OCI-LY7 (cell line): ENCODE results near the gene TRIO. TPM values are rescaled to one million over a fixed set of nuclear protein-coding genes. Genes with fewer than 3 reads are reported as not detected.

Experiments used
- BruUV-seq: library from RNA; stranded (reverse); fragments of 400-500 nt; replicated peaks from 2 replicates; lab custom pipeline; 2021; lab: Mats Ljungman, UMichigan
- CTCF ChIA-PET: fragments of 300-600 bp; sonication (Branson Sonifier 250); formaldehyde crosslinking; loops from one replicate; lab custom pipeline; 2022; ENCODE audit warnings: antibody characterized with exemption; ENCODE audit not compliant: unreplicated experiment; lab: Charles Lee
- POLR2A ChIA-PET: fragments of 300-600 bp; sonication (Branson Sonifier 250); formaldehyde crosslinking; loops from one replicate; lab custom pipeline; 2022; ENCODE audit warnings: antibody characterized with exemption; lab: Charles Lee
- DNase-seq: peaks from one replicate; pipeline ENCODE4 v3.0.0-alpha.2; 2015; ENCODE audit warnings: low spot score
- H2AFZ ChIP-seq: fragments of 200-600 bp; sonication (generic), shearing (Covaris generic); 2 replicates; pipeline ENCODE4 v1.6.1; 2014; ENCODE audit warnings: mild to moderate bottlenecking, antibody characterized with exemption, low read length, moderate library complexity
- H3K27ac ChIP-seq: fragments of 200-600 bp; sonication (generic); 2 replicates; pipeline ENCODE4 v1.5.1; 2014; ENCODE audit warnings: mixed run types, low read depth, mild to moderate bottlenecking, moderate library complexity, low read length, inconsistent platforms; ENCODE audit not compliant: poor library complexity, severe bottlenecking
- H3K36me3 ChIP-seq: fragments of 200-600 bp; sonication (generic); 2 replicates; pipeline ENCODE4 v1.6.1; 2014; ENCODE audit warnings: mild to moderate bottlenecking, antibody characterized with exemption, low read length, moderate library complexity, mixed read lengths; ENCODE audit not compliant: insufficient read depth
- H3K4me1 ChIP-seq: fragments of 200-600 bp; sonication (generic); 2 replicates; pipeline ENCODE4 v1.5.1; 2014; ENCODE audit warnings: mild to moderate bottlenecking, low read length; ENCODE audit not compliant: insufficient read depth, poor library complexity, severe bottlenecking
- H3K4me2 ChIP-seq: fragments of 200-600 bp; sonication (generic); 2 replicates; pipeline ENCODE4 v1.6.1; 2014; ENCODE audit warnings: mild to moderate bottlenecking, low read length
- H3K4me3 ChIP-seq: fragments of 200-600 bp; sonication (generic); 2 replicates; pipeline ENCODE4 v1.5.1; 2014; ENCODE audit warnings: mild to moderate bottlenecking, low read depth, low read length; ENCODE audit not compliant: poor library complexity, severe bottlenecking
- H3K79me2 ChIP-seq: fragments of 200-600 bp; sonication (generic); 2 replicates; pipeline ENCODE4 v1.6.1; 2016; ENCODE audit warnings: low read depth, mild to moderate bottlenecking, low read length, moderate library complexity, mixed read lengths; ENCODE audit not compliant: insufficient read depth
- H3K9me2 ChIP-seq: fragments of 200-600 bp; sonication (generic); 2 replicates; pipeline ENCODE4 v1.6.1; 2016; ENCODE audit warnings: mild to moderate bottlenecking, low read length, mixed read lengths; ENCODE audit not compliant: insufficient read depth
- H3K9me3 ChIP-seq: fragments of 200-600 bp; sonication (generic); 2 replicates; pipeline ENCODE4 v1.6.1; 2014; ENCODE audit warnings: mild to moderate bottlenecking, mixed run types, low read length, mixed read lengths
- H4K20me1 ChIP-seq: fragments of 200-600 bp; sonication (generic); 2 replicates; pipeline ENCODE4 v1.6.1; 2014; ENCODE audit warnings: mild to moderate bottlenecking, antibody characterized with exemption, low read length, moderate library complexity, mixed read lengths; ENCODE audit not compliant: insufficient read depth
- CTCF ChIP-seq: fragments of 200-600 bp; sonication (generic); conservative IDR thresholded peaks from 2 replicates; pipeline ENCODE4 v1.5.1; 2014; ENCODE audit warnings: mild to moderate bottlenecking, antibody characterized with exemption, low read length, moderate library complexity, mixed read lengths
- EZH2phosphoT487 ChIP-seq: fragments of 200-600 bp; sonication (generic); IDR thresholded peaks from 2 replicates; pipeline ENCODE4 v1.6.1; 2018; ENCODE audit warnings: low read depth, borderline replicate concordance, mild to moderate bottlenecking, mixed run types, antibody characterized with exemption, low read length, moderate library complexity, mixed read lengths
- intact Hi-C: fragments of 100-400 bp; cut with micrococcal nuclease; formaldehyde crosslinking; loops from one replicate; pipeline ENCODE4 v1.10.0; 2022; ENCODE audit not compliant: unreplicated experiment
- total RNA-seq, 2 experiments: library from RNA; depleted of rRNA in 1 of 2; stranded (reverse); fragments of >200 nt in 1 of 2; shearing (Covaris generic) in 1 of 2; gene quantifications; 2 replicates each; pipeline ENCODE4 v1.2.3, GENCODE V29; 2014 to 2022

The TRIO gene
- total RNA-seq, 2 experiments from 2014 or later, result 35.8 to 55.1 TPM

- ChIA-PET CTCF (no interaction called here), POLR2A (no interaction called here)
- Histone ChIP-seq H3K79me2 (no peaks in the 10 kb centered on the region), H3K4me3 (no peak overlapping the region), H3K4me1 (no peaks in the 10 kb centered on the region), H3K9me2 (no peaks in the 10 kb centered on the region), H3K36me3 (no peaks in the 10 kb centered on the region), H2AFZ (no peak overlapping the region), H3K27ac (no peak overlapping the region), H4K20me1 (no peaks in the 10 kb centered on the region), H3K4me2 (no peak overlapping the region), H3K9me3 (no peaks in the 10 kb centered on the region)
- no peak for TF ChIP-seq CTCF
- no peak for TF ChIP-seq EZH2phosphoT487
- no peak for DNase-seq
- no TSS peak for BruUV-seq
- intact Hi-C loops, result no loop called here
These were observed 270.9 kb downstream of the TRIO start for GRCh38 chr5:14414007-14414406.

GRCh38 chr5:14414656-14415023, 271.5 kb downstream of the TRIO start:
- no peak for DNase-seq
- Histone ChIP-seq H4K20me1 (no peaks in the 10 kb centered on the region), H3K4me1 (no peaks in the 10 kb centered on the region), H2AFZ (no peak overlapping the region), H3K9me3 (no peaks in the 10 kb centered on the region), H3K79me2 (no peaks in the 10 kb centered on the region), H3K4me3 (no peak overlapping the region), H3K4me2 (no peak overlapping the region), H3K36me3 (no peaks in the 10 kb centered on the region), H3K9me2 (no peaks in the 10 kb centered on the region), H3K27ac (no peak overlapping the region)
- POLR2A ChIA-PET, result interaction anchor here (0.6 kb wide), 1 partner anchor 75 kb away, joined by 3 read pairs; no protein-coding TSS in a partner anchor
- intact Hi-C loops, result no loop called here
- CTCF ChIA-PET, result no interaction called here
- no peak for TF ChIP-seq CTCF
- TF ChIP-seq EZH2phosphoT487, result no peak
- no TSS peak for BruUV-seq

- intact Hi-C loops, result no loop called here
- H3K4me3 ChIP-seq, result no peak overlapping the region
- DNase-seq, result no peak
- H3K9me2 ChIP-seq, result no peaks in the 10 kb centered on the region
- H3K4me1 ChIP-seq, result no peaks in the 10 kb centered on the region
- no peaks in the 10 kb centered on the region for H3K36me3 ChIP-seq
- no peaks in the 10 kb centered on the region for H4K20me1 ChIP-seq
- H3K27ac ChIP-seq, result no peak overlapping the region
- H3K79me2 ChIP-seq, result no peaks in the 10 kb centered on the region
- POLR2A ChIA-PET, result interaction anchor here (0.6 kb wide), 1 partner anchor 74 kb away, joined by 3 read pairs; no protein-coding TSS in a partner anchor
- CTCF ChIA-PET, result no interaction called here
- no peak overlapping the region for H2AFZ ChIP-seq
- H3K9me3 ChIP-seq, result no peaks in the 10 kb centered on the region
- no TSS peak for BruUV-seq
- no peak for TF ChIP-seq EZH2phosphoT487
- TF ChIP-seq CTCF, result no peak
- no peak overlapping the region for H3K4me2 ChIP-seq
These were observed 272.0 kb downstream of the TRIO start for GRCh38 chr5:14415024-14415697.
